HG03575 (cell line): ENCODE data around the gene ERI3.

ENCODE experiments used
- ATAC-seq: cut with Tn5 transposase; IDR thresholded peaks from one replicate; pipeline ENCODE4 v1.9.1; 2021; ENCODE audit not compliant: unreplicated experiment, insufficient number of reproducible peaks, low FRiP score; ENCODE audit errors: extremely low read depth

The ERI3 gene

DNA sequence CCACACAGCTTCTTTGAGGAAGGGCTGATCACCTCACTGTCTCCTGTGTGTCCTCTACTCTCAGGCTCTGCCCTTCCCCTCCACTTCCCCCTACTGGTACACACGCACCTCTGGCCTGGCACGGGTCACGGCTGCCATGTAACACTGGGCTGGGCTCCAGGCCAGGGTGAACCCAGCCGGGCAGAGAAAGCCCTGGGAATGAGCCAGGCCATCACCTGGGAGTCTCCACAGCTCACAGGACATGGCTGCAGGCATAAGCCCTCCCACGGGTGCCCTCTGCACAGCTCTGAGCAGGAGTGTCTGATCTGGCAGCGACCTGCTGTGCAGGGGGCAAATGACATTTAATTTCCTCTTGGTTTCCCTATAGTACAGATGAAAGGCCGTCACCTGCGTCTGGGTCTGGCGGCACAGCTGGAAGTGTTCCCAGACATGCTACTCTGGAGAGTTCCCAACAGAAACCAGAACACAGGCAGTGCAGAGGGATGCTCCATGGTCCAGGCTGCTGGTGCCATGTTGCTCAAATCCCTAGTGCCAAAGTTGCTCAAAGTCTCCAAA is 61.2 kb downstream of the ERI3 start:
- ATAC-seq = no peak

- no peak for ATAC-seq
These were observed 62.4 kb downstream of the ERI3 start for GRCh38 chr1:44292651-44293050.

- no peak for ATAC-seq
These were observed 64.6 kb downstream of the ERI3 start for GRCh38 chr1:44290250-44291094.

- ATAC-seq = no peak
These were observed 65.5 kb downstream of the ERI3 start for GRCh38 chr1:44289530-44289929.

GRCh38 chr1:44288883-44289282 is 66.2 kb downstream of the ERI3 start:
- ATAC-seq = no peak

DNA sequence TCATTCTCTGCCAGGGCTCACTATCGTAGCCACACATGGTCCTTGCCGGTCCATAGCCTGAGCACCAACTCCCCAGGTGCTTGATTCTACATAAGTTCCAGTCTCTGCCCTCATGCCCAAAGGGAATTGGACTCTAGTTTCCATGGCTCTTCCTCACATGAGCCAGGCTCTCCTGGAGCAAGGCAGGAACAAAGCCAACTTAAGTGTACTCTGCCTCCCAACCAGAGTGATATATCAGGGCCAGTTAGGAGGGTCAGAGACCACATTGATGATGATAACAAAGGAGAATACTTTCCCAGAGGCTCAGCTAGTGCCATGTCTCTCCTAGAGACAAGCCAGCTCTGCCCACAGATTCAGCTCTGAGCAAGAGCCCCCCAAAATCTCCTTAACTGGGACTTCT is 70.9 kb downstream of the ERI3 start:
- no peak for ATAC-seq

GRCh38 chr1:44283524-44284173 is 71.4 kb downstream of the ERI3 start:
- no peak for ATAC-seq

DNA sequence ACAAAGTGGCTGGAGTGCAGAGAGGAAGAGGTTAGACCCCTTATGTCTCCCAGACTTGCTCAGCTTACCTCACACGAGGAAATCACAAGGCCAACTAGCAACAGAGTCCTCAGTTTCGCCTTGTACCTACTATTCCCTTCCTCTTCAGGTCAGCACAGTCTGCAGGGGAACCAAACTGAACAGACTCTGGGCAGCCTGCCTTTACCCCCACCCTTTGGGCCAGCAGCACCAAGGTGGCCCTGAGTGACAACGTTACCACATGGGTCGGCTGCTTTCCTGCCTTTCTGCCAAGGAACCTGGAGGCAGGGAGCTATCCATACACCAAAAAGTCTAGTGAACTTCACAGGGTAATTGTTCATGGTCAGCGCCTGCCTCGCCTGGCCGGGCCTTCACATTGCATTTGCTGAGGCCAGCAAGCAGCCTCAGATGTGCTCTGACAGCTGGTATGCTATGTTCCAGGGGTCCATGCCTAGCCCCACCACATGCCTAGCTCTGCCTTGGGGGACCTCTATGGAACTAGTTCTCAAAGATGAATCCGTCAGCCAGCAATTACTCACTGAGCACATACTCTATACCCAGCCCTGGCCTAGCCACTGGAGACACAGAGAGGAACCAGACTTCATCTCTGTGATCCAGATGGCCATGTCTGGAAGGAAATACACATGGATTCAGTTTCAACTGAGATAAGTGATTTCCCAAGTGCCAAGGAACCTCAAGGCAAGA is 72.2 kb downstream of the ERI3 start:
- no peak for ATAC-seq

DNA sequence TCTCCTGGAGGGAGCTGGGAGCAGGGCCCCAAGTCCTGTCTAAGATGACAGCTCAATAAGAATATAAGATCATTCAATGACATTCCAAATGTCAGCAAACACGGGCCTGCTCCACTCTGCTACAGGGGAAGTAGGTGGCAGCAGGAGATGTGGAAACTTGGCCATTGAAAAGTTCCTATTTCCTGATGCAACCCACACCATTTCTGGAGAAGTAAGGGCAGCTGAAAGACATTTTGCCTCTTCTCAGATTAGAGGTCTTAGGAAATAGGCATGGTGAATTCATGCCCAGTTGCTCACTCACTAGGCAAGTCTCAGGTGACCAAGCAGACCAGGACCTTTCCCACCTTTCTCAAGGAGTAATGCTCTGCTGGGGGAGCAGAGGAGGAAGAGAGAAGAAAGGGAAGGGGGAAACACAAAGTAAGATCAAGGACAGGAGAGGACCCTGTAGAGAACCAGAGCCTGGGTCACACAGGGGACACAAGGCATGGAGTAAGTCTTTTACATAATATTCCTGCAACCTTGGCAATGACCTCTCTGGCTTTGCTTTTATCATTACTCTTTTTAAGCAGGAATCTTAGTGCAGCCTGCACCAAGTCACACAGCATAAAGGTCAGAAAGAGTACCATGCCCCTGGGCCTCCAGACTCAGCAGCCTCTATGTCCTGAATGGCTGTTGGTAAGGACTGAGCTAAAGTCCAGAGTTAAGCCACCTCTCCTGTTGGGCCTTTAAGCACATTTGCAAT is 72.9 kb downstream of the ERI3 start:
- no peak for ATAC-seq

DNA sequence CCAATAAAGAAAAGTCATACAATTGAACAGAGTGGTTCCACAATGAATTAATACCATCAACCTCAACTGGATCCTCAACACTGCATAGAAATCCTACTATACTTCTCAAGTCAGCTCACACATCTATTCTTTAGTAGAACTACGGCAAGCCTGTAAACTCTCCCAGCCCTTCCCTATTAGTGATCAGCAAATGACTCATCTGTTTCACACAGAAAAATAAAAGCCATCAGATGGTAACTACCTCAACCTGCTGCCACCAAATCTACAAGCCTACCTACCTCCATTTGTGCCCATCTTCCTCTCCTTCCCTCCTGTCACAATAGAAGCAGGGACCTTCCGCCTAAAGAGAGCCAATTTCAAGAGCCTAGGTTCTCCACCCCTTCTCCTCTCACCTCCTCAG is 78.2 kb downstream of the ERI3 start:
- ATAC-seq = no peak

DNA sequence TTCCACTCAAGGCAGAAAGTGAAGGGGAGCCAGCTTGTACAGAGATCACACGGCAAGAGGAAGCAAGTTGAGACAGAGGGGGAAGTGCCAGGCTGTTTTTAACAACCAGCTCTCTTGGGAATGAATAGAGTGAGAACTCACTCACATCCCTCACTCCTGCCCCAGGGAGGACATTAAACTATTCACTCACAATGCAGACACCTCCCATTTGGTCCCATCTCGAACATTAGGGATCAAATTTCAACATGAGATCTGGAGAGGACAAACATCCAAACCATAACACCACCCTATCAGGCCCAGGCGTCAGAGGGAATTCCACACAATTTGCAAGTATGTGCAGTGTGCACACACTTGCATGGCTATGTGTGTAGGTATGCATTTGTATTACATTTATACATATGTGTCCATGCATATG is 79.1 kb downstream of the ERI3 start:
- ATAC-seq = no peak

- ATAC-seq = no peak
These were observed 79.6 kb downstream of the ERI3 start for GRCh38 chr1:44275296-44275962.

- ATAC-seq = no peak
These were observed 81.3 kb downstream of the ERI3 start for GRCh38 chr1:44273560-44274350.

DNA sequence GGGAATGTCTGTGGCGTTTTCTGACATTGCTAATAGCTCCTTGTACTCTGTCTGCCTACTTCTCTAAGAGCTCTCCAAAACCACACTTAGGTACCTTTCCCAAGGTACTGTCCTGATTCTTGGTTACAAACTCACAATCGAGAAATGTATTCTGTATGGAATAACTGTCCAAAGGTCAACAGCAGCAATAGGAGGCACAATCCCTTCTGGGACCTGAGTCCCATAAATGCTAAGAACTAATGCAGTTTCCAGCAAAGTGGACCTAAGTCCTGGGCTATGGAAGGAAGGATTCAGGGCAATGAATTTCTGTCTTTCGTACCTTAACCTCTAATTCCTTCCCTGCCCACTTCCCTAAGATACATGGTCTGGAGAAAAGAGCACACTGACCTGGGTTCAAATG is 82.1 kb downstream of the ERI3 start:
- ATAC-seq = no peak

DNA sequence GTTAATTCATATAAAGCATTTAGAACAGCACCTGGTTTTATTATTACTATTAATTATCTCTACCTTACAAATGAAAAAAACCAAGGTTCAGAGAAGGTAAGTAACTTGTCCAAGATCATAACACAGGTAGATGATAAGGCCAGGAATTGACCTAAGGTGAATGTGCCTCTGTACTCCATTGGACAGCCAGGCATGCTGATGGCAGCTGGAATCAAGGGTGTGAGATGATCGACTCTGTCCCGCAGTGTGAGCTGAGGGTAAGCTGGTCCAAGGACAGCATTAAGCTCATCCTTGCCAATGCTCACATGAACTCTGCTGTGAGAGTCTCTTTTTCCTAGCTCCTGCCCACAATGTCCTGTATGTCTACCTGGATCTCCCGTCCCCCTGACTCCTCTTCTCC is 83.4 kb downstream of the ERI3 start:
- no peak for ATAC-seq

DNA sequence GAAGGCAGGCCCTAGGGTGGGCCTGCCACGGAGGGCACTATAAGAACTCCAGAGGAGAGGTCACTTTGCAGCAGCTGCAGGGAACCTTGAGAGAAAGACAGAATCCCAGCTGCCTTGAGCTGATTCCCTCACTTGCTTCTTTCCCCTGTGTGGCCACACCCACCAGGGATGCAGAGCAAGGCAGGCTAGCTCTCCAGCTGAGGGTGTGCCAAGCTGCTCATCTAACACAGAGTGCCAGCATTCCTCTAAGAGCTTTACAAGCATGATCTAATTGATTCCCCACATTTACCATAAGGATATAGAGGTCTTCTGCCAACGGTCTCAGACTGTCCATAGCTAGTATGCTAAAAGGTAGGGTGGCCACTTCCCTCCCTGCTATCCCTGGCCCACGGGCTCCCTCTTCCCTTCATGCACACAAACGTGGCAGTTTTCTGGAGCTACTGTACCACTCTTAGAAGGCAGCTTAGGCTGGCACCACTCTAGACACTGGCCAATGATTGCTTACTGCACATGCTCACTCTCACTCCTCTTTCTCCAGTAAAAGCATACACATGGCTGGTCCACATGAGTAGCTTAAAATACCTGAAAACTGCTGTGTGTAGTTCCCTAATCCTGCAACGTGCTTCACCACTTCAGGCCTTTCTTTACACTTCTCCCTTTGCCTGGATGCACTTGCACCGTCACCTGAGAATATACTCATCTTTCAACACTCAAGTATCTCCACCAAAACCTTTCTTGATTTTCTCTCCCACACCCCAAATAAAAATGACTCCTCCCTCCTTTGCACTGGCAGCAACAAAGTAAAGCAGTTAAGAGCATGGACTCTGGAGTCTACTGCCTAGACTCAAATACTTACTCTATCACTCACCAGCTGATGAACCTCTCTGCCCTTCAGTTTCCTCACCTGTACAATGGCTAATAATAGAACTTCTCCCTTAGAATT is 84.1 kb downstream of the ERI3 start:
- no peak for ATAC-seq

GRCh38 chr1:44268054-44268453 is 87.0 kb downstream of the ERI3 start:
- no peak for ATAC-seq
